B cell (primary cell): ENCODE measurements around the gene AGAP1. TPM values are rescaled to one million over a fixed set of nuclear protein-coding genes. Genes with fewer than 3 reads are reported as not detected.

Source experiments
- ATAC-seq: fragments of 200-7000 bp; cut with Tn5 transposase; one replicate; pipeline ENCODE4 v1.10.0; 2021; ENCODE audit warnings: low read depth, mild to moderate bottlenecking, moderate number of reproducible peaks, moderate library complexity
- CTCF ChIA-PET: fragments of 350-600 bp; sonication (Branson Sonifier 250); formaldehyde crosslinking; loops from one replicate; lab custom pipeline; 2021; ENCODE audit warnings: antibody characterized with exemption, inconsistent platforms; lab: Charles Lee
- POLR2A ChIA-PET: fragments of 350-600 bp; sonication (Branson Sonifier 250); formaldehyde crosslinking; loops from one replicate; lab custom pipeline; 2021; ENCODE audit warnings: antibody characterized with exemption; lab: Charles Lee
- DNase-seq: peaks from one replicate; pipeline ENCODE4 v3.0.0; 2013
- H2AFZ ChIP-seq: 2 replicates; pipeline ENCODE4 v1.6.1; 2012; ENCODE audit warnings: mild to moderate bottlenecking, low read depth, low read length; ENCODE audit not compliant: insufficient read depth, poor library complexity, severe bottlenecking
- H3K27ac ChIP-seq, 2 donors: 1 replicate in 1 of 2; 2 replicates in 1 of 2; pipeline ENCODE4 v1.5.1; 2012 to 2013; ENCODE audit warnings: low read length in 2 of 2, mild to moderate bottlenecking in 2 of 2, moderate library complexity in 1 of 2
- H3K27me3 ChIP-seq, 4 experiments: fragments of 200-600 bp in 1 of 4; sonication (generic) in 1 of 4; replicated peaks in 1 of 4; 1 replicate in 2 of 4; 2 replicates in 2 of 4; pipeline versions ENCODE4 v1.6.1 to v1.7.0; 2013 to 2016; ENCODE audit warnings: low read length in 3 of 4, mild to moderate bottlenecking in 2 of 4, mixed read lengths in 1 of 4, moderate library complexity in 1 of 4; ENCODE audit not compliant: insufficient read depth in 4 of 4, control insufficient read depth in 3 of 4; ENCODE audit errors: control extremely low read depth in 1 of 4
- H3K36me3 ChIP-seq, 2 experiments: replicated peaks in 1 of 2; 1 replicate in 1 of 2; 2 replicates in 1 of 2; pipeline versions ENCODE4 v1.6.1 to v1.7.1; 2013; ENCODE audit warnings: low read length in 1 of 2; ENCODE audit not compliant: insufficient read depth in 2 of 2, control insufficient read depth in 1 of 2; ENCODE audit errors: control extremely low read depth in 1 of 2, extremely low read depth in 1 of 2
- H3K4me1 ChIP-seq, 2 donors: fragments of 200-600 bp in 1 of 2; sonication (generic) in 1 of 2; 1 replicate in 1 of 2; 2 replicates in 1 of 2; pipeline versions ENCODE4 v1.5.1 to v1.6.1; 2013 to 2017; ENCODE audit warnings: low read length in 2 of 2; ENCODE audit not compliant: control insufficient read depth in 2 of 2, insufficient read depth in 2 of 2
- H3K4me2 ChIP-seq: replicated peaks from 2 replicates; pipeline ENCODE3; 2012; ENCODE audit warnings: mild to moderate bottlenecking, low read depth, low read length; ENCODE audit not compliant: poor library complexity, severe bottlenecking
- H3K4me3 ChIP-seq, 5 experiments: fragments of 200-600 bp in 1 of 5; sonication (generic) in 1 of 5; 1 replicate in 3 of 5; 2 replicates in 2 of 5; pipeline versions ENCODE4 v1.5.1 to v1.7.0; 2011 to 2016; ENCODE audit warnings: low read length in 4 of 5, mild to moderate bottlenecking in 4 of 5, low read depth in 2 of 5, control low read depth in 1 of 5, moderate library complexity in 1 of 5; ENCODE audit not compliant: insufficient read depth in 1 of 5; ENCODE audit errors: control extremely low read depth in 1 of 5, extremely low read depth in 1 of 5
- H3K79me2 ChIP-seq: fragments of 200-600 bp; sonication (generic); one replicate; pipeline ENCODE4 v1.6.0; 2016; ENCODE audit warnings: low read length; ENCODE audit not compliant: control insufficient read depth, insufficient read depth
- H3K9ac ChIP-seq: fragments of 200-600 bp; sonication (generic); 2 replicates; pipeline ENCODE4 v1.6.1; 2017; ENCODE audit warnings: mild to moderate bottlenecking, low read length, moderate library complexity
- H3K9me3 ChIP-seq, 3 donors: one replicate each; pipeline versions ENCODE4 v1.6.1 to v1.7.1; 2013; ENCODE audit warnings: low read length in 2 of 3; ENCODE audit not compliant: control insufficient read depth in 2 of 3, insufficient read depth in 1 of 3; ENCODE audit errors: control extremely low read depth in 1 of 3
- H4K20me1 ChIP-seq: 2 replicates; pipeline ENCODE4 v1.6.0; 2012; ENCODE audit warnings: mild to moderate bottlenecking, low read length; ENCODE audit not compliant: insufficient read depth, control insufficient read depth, poor library complexity, severe bottlenecking
- H3K27ac Mint-ChIP-seq: one replicate; pipeline ENCODE4 v1.8.0; 2021; ENCODE audit warnings: mixed read lengths
- H3K27me3 Mint-ChIP-seq: one replicate; pipeline ENCODE4 v1.8.0; 2021; ENCODE audit warnings: mixed read lengths
- H3K4me1 Mint-ChIP-seq: one replicate; pipeline ENCODE4 v1.8.0; 2021; ENCODE audit warnings: mixed read lengths
- H3K4me3 Mint-ChIP-seq: one replicate; pipeline ENCODE4 v1.8.0; 2021; ENCODE audit warnings: mixed read lengths
- H3K9me3 Mint-ChIP-seq: one replicate; pipeline ENCODE4 v1.8.0; 2022; ENCODE audit warnings: mixed read lengths; ENCODE audit not compliant: insufficient read depth
- CTCF ChIP-seq: fragments of 200-600 bp; IDR thresholded peaks from one replicate; pipeline ENCODE4 v1.8.0; 2022; ENCODE audit warnings: antibody characterized with exemption, mild to moderate bottlenecking
- EZH2 ChIP-seq: IDR thresholded peaks from 2 replicates; pipeline ENCODE4 v1.6.1; 2012; ENCODE audit warnings: borderline replicate concordance, low read depth, mild to moderate bottlenecking, moderate library complexity, low read length; ENCODE audit not compliant: insufficient read depth, poor library complexity, severe bottlenecking
- WGBS: methylation state at CpG from one replicate; pipeline ENCODE4 v1.1.5; 2013; ENCODE audit warnings: missing lambda C conversion rate; ENCODE audit not compliant: insufficient coverage; 5-methylcytosine and 5-hydroxymethylcytosine counted together
- intact Hi-C: fragments of 100-400 bp; cut with micrococcal nuclease; formaldehyde crosslinking; loops from one replicate; pipeline ENCODE4 v1.10.0; 2022
- polyA plus RNA-seq: library from polyadenylated mRNA; depleted of rRNA; stranded (reverse); fragments of >200 nt; gene quantifications from 2 replicates; pipeline ENCODE4 v1.2.3, GENCODE V29; 2012
- total RNA-seq, 2 donors: library from RNA; stranded (reverse); fragments of 120-200 nt in 1 of 2; gene quantifications; 1 replicate in 1 of 2; 2 replicates in 1 of 2; pipeline versions ENCODE4 v1.2.3 to v1.2.4, GENCODE V29; 2013 to 2022

AGAP1 gene
- total and polyA plus RNA-seq, 2 donors (not counting 1 experiment from before 2014, with no cell fraction given) = 0.01 TPM; not detected in 1

GRCh38 chr2:236026841-236027240, 533.0 kb downstream of the AGAP1 start:
- Histone ChIP-seq H2AFZ (no peak overlapping the region), H3K27me3 (no peaks in the 10 kb centered on the region), H4K20me1 (no peaks in the 10 kb centered on the region), H3K9ac (no peak overlapping the region), H3K79me2 (no peaks in the 10 kb centered on the region), H3K4me1 (no peaks in the 10 kb centered on the region), H3K4me2 (no peak overlapping the region), H3K4me3 (no peak overlapping the region), H3K27ac (no peak overlapping the region), H3K9me3 (peaks cover 0 to 18% (median 0%) of the 10 kb centered on the region in 3 donors), H3K36me3 (no peaks in the 10 kb centered on the region)
- ATAC-seq (no peak), DNase-seq (no peak)
- WGBS = 100% methylated on average over 2 of the region's 4 CpGs
- Mint-ChIP-seq H3K4me3 (no peak overlapping the region), H3K27me3 (no peaks in the 10 kb centered on the region), H3K4me1 (no peaks in the 10 kb centered on the region), H3K9me3 (no peaks in the 10 kb centered on the region), H3K27ac (no peak overlapping the region)
- ChIA-PET CTCF (no interaction called here), POLR2A (no interaction called here)
- intact Hi-C loops = no loop called here
- TF ChIP-seq EZH2 (no peak), CTCF (no peak)

DNA sequence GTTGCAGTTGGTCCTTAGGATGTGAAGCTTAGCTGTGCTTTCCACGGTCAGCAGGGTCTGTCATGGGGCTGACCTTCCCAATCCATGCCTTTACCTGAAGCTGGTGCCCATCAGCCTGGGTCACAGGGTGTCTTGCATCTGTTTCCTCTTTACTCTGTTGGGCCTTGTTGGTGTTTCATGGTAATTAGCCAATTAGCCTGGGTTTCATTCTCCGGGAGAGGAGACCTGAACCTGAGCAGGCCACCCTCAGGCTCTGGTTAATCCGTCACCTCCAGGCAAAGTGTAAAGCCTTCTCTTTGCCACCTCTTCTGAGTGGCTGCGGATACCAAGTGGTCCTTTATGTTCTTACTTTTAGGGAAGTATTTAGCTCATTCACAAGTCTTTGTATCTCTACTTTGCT, 534.2 kb downstream of the AGAP1 start:
- no peak for ATAC-seq
- H3K27me3 Mint-ChIP-seq = no peaks in the 10 kb centered on the region
- no peak overlapping the region for H3K27ac Mint-ChIP-seq
- 71% methylated on average over 2 of the region's 4 CpGs for WGBS
- POLR2A ChIA-PET = no interaction called here
- no peak overlapping the region for H3K4me3 Mint-ChIP-seq
- Histone ChIP-seq H3K36me3 (no peaks in the 10 kb centered on the region), H3K4me2 (no peak overlapping the region), H3K79me2 (no peaks in the 10 kb centered on the region), H3K27ac (no peak overlapping the region), H3K9me3 (peaks cover 0 to 18% (median 0%) of the 10 kb centered on the region in 3 donors), H4K20me1 (no peaks in the 10 kb centered on the region), H3K27me3 (no peaks in the 10 kb centered on the region), H3K4me3 (no peak overlapping the region), H2AFZ (no peak overlapping the region), H3K9ac (no peak overlapping the region), H3K4me1 (no peaks in the 10 kb centered on the region)
- no peak for TF ChIP-seq EZH2
- TF ChIP-seq CTCF = no peak
- CTCF ChIA-PET = no interaction called here
- DNase-seq = no peak
- H3K4me1 Mint-ChIP-seq = no peaks in the 10 kb centered on the region
- H3K9me3 Mint-ChIP-seq = no peaks in the 10 kb centered on the region
- intact Hi-C loops = no loop called here
